ENCODE measurements around the gene HCST.

- TF ChIP-seq CTCF (IDR thresholded peaks at IDR 0.05) (no peak), POLR2AphosphoS5 (IDR thresholded peaks at IDR 0.05) (no peak)
Measured at GRCh38 chr19:35901055-35901644, 1.2 kb upstream of the HCST start.
